IPS-20b (cell line): ENCODE data around the gene FUS.

Experiments
- H3K27ac ChIP-seq: one replicate; pipeline ENCODE4 v1.5.1; 2013; ENCODE audit warnings: low read length
- H3K27me3 ChIP-seq: 2 replicates; pipeline ENCODE4 v1.6.1; 2013; ENCODE audit warnings: mild to moderate bottlenecking, low read length, inconsistent platforms; ENCODE audit not compliant: insufficient read depth
- H3K36me3 ChIP-seq: 2 replicates; pipeline ENCODE4 v1.6.1; 2013; ENCODE audit warnings: low read depth, mild to moderate bottlenecking, inconsistent platforms, low read length, moderate library complexity; ENCODE audit not compliant: insufficient read depth
- H3K4me1 ChIP-seq: 2 replicates; pipeline ENCODE4 v1.6.1; 2013; ENCODE audit warnings: mild to moderate bottlenecking, control low read depth, inconsistent platforms, low read length, moderate library complexity; ENCODE audit not compliant: insufficient read depth
- H3K4me3 ChIP-seq: 2 replicates; pipeline ENCODE4 v1.5.1; 2013; ENCODE audit warnings: mild to moderate bottlenecking, low read length, inconsistent platforms
- H3K9ac ChIP-seq: 2 replicates; pipeline ENCODE4 v1.6.1; 2013; ENCODE audit warnings: low read depth, mild to moderate bottlenecking, inconsistent platforms, low read length, moderate library complexity
- H3K9me3 ChIP-seq: 2 replicates; pipeline ENCODE4 v1.6.1; 2013; ENCODE audit warnings: mild to moderate bottlenecking, low read depth, low read length, inconsistent platforms; ENCODE audit not compliant: insufficient read depth

FUS gene

GRCh38 chr16:31200821-31201568 lies 21.1 kb downstream of the FUS start:
- Histone ChIP-seq H3K36me3 (peaks cover 23% of the 10 kb centered on the region), H3K9me3 (no peaks in the 10 kb centered on the region), H3K27me3 (peaks cover 34% of the 10 kb centered on the region), H3K27ac (no peak overlapping the region), H3K4me1 (no peaks in the 10 kb centered on the region), H3K4me3 (peak overlapping the region; percentile 78; the same call in 1 of the 2 replicates), H3K9ac (peak overlapping the region; percentile 79; the same call in 1 of the 2 replicates)

GRCh38 chr16:31201582-31202413 lies 21.9 kb downstream of the FUS start:
- Histone ChIP-seq H3K36me3 (peaks cover 15% of the 10 kb centered on the region; the same call in 1 of the 2 replicates), H3K9me3 (no peaks in the 10 kb centered on the region), H3K4me3 (peak overlapping the region; percentile 78), H3K27ac (no peak overlapping the region), H3K4me1 (no peaks in the 10 kb centered on the region), H3K9ac (peak overlapping the region; percentile 79; the same call in 1 of the 2 replicates), H3K27me3 (peaks cover 37% of the 10 kb centered on the region)

DNA sequence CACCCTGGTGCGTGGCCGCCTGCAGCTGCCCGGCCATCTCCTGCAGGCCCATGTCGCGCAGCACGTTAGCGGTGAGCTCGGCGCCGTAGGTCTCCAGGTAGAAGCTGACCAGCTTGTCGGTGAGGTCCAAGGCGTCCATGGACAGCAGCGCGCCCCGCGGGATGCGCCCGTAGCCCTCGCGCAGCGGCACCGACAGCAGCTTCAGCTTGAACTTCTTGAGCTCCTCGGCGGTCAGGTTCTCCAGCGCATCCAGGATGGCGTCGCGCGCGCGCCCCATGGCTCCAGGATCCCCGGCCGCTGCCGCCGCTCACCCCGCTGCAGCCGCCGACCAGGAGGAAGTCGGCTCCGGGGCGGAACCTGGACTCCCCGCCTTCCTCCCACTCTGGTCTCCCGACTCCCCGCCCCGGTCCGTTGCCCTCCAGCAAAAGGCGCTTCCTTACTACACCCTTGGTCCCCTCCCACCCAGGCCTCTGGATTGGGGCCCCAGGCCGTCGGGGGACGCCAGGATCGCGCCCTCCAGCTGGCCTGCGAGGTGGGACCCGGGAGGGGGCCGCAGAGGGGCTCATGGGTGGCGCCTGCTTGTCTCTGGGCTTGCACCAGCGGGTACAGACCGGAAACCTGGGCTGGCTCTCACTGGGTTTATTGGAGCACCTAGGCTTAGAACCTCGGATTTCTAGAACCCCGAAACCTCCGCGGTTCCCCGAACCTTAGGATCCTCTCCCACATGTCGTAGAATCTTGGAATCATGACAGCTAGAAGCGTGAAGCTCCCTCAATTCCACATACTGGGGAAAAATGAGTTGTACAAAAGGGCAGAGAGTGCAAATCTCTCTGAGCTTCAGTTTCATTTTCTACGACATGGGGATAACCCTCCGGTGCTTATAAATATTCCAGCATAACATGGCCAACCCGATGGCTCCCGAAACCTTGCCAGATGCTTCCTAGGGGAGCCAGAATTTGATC lies 22.8 kb downstream of the FUS start, which contains the start of gene PYCARD:
Gene PYCARD, minus strand, starts transcription at position 347 of the 962 bp plus-strand sequence. Its CDS starts 70 bp downstream, at position 277.
- Histone ChIP-seq H3K9me3 (no peaks in the 10 kb centered on the region), H3K9ac (peak within 1 kb of the TSS; percentile 79; the same call in 1 of the 2 replicates), H3K36me3 (peaks cover 10% of the 10 kb centered on the region; the same call in 1 of the 2 replicates), H3K27me3 (peaks cover 40% of the 10 kb centered on the region), H3K27ac (no peak within 1 kb of the TSS), H3K4me1 (no peaks in the 10 kb centered on the region), H3K4me3 (peak within 1 kb of the TSS; percentile 78)

DNA sequence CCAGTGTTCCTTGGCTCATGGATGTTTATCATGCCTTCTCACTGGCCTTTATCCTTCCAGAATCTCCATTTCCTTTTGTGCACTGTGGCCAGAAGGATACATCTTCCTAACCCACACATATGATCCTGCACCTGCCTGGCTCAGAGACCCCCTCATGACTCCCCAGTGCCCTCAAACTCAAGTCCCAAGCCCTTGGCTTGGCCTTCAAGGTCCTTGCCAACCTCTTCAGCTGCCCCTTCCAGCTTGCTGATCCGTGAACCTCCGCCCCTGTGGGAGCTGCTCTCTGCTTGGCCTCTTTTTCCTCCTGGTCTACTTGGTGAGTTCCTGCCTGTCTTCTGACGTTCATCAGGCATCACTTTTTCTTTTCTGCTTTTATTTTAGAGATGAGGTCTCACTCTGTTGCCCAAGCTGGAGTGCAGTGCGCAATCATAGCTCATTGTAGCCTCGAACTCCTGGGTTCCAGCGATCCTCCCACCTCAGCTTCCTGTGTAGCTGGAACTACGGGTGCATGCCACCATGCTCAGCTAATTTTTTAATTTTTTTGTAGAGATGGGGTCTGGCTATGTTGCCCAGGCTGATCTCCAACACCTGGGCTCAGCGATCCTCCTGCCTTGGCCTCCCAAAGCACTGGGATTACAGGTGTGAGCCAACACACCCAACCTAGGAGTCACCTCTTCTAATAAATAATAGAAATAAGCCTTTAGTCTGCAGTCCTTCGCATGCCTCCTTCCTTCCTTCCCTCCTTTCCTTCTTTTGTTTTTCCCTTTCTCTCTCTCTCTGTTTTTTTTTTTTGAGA lies 25.1 kb downstream of the FUS start:
- no peaks in the 10 kb centered on the region for H3K9me3 ChIP-seq
- no peaks in the 10 kb centered on the region for H3K4me1 ChIP-seq
- H3K4me3 ChIP-seq = no peak overlapping the region
- H3K9ac ChIP-seq = no peak overlapping the region
- H3K27ac ChIP-seq = no peak overlapping the region
- no peaks in the 10 kb centered on the region for H3K36me3 ChIP-seq
- peaks cover 40% of the 10 kb centered on the region for H3K27me3 ChIP-seq

DNA sequence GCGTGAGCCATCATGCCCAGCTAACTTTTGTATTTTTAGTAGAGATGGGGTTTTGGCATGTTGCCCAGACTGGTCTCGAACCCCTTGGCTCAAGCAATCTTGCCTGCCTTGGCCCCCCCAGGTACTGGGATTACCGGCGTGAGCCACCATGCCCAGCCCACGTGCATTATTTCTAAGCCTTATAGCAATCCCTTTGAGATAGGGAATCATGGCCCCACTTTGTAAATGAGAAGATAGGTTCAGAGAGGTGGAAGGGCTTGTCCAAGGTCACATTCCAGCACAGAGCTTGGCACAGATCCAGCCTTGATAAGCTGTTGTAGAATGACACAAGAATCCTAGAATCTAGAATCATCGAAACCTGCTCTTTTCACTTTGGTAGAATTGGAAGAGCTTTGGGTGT lies 26.8 kb downstream of the FUS start:
- H3K9ac ChIP-seq = no peak overlapping the region
- H3K4me3 ChIP-seq = no peak overlapping the region
- H3K27me3 ChIP-seq = peaks cover 37% of the 10 kb centered on the region
- no peak overlapping the region for H3K27ac ChIP-seq
- H3K36me3 ChIP-seq = no peaks in the 10 kb centered on the region
- H3K4me1 ChIP-seq = no peaks in the 10 kb centered on the region
- no peaks in the 10 kb centered on the region for H3K9me3 ChIP-seq

GRCh38 chr16:31213342-31213741 lies 33.4 kb downstream of the FUS start:
- no peak overlapping the region for H3K9ac ChIP-seq
- H3K36me3 ChIP-seq = no peaks in the 10 kb centered on the region
- H3K9me3 ChIP-seq = no peaks in the 10 kb centered on the region
- peaks cover 9% of the 10 kb centered on the region; the same call in 1 of the 2 replicates for H3K4me1 ChIP-seq
- H3K4me3 ChIP-seq = no peak overlapping the region
- H3K27me3 ChIP-seq = peaks cover 58% of the 10 kb centered on the region
- no peak overlapping the region for H3K27ac ChIP-seq

DNA sequence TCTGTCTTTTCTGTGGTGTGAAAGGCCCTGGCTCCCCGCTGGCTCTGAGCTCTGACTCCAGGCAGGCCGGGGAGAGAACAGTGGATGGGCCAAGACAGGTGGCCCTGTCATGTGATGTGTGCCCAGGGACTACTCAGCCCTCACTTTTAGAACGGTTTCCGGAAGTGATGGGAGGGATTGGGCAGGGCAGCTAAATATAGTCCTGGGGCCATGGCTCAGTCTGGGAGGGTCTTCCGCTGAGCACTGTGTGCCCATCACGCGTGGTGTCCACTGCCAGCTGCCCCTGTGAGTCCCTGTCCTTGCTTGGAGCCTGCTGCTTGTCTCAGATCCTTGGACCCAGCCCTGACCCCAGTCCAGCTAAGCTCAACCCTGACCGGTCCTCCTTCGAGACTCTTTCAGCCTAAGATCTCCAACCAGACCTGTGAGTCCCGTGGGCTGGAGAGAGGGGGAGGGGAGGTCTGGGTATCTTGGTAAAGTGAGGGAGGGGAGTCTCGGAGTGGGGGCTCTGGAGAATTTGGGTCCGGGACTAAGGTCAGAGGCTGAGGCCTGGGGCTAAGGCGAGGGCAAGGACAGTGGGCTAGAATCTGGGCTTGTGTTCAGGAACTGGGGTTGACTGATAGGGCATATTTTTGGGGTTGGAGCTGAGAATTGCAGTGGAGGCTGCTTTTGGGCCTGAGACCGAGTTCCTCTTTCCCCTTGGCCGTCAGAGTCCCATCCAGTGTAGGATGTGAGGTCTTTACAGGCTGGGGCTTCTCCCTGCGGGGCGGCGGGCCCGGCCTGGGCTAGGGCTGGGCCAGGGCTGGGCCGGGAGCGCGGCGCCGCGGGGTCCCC lies 34.2 kb downstream of the FUS start, which contains the start of gene TRIM72:
Gene TRIM72, plus strand, starts transcription at position 243 of the 831 bp plus-strand sequence. CDS start 620 bp downstream, outside the sequence.
- no peaks in the 10 kb centered on the region for H3K36me3 ChIP-seq
- H3K4me3 ChIP-seq = peak within 1 kb of the TSS; percentile 66
- no peaks in the 10 kb centered on the region for H3K9me3 ChIP-seq
- H3K27ac ChIP-seq = no peak within 1 kb of the TSS
- H3K9ac ChIP-seq = peak within 1 kb of the TSS; percentile 65; the same call in 1 of the 2 replicates
- peaks cover 9% of the 10 kb centered on the region; the same call in 1 of the 2 replicates for H3K4me1 ChIP-seq
- peaks cover 65% of the 10 kb centered on the region for H3K27me3 ChIP-seq

DNA sequence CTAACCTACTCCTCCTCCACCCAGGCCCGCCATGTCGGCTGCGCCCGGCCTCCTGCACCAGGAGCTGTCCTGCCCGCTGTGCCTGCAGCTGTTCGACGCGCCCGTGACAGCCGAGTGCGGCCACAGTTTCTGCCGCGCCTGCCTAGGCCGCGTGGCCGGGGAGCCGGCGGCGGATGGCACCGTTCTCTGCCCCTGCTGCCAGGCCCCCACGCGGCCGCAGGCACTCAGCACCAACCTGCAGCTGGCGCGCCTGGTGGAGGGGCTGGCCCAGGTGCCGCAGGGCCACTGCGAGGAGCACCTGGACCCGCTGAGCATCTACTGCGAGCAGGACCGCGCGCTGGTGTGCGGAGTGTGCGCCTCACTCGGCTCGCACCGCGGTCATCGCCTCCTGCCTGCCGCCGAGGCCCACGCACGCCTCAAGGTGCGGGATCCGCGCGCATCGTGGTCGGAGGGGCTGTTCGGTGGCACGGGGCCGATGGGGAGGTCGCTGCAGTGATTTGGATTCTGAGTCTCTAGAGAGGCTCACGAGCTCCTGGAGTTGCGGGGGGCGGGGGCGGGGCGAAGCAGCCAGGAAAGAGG lies 34.9 kb downstream of the FUS start:
- Histone ChIP-seq H3K27ac (no peak overlapping the region), H3K4me3 (peak overlapping the region; percentile 66; the same call in 1 of the 2 replicates), H3K9ac (peak overlapping the region; percentile 65; the same call in 1 of the 2 replicates)

DNA sequence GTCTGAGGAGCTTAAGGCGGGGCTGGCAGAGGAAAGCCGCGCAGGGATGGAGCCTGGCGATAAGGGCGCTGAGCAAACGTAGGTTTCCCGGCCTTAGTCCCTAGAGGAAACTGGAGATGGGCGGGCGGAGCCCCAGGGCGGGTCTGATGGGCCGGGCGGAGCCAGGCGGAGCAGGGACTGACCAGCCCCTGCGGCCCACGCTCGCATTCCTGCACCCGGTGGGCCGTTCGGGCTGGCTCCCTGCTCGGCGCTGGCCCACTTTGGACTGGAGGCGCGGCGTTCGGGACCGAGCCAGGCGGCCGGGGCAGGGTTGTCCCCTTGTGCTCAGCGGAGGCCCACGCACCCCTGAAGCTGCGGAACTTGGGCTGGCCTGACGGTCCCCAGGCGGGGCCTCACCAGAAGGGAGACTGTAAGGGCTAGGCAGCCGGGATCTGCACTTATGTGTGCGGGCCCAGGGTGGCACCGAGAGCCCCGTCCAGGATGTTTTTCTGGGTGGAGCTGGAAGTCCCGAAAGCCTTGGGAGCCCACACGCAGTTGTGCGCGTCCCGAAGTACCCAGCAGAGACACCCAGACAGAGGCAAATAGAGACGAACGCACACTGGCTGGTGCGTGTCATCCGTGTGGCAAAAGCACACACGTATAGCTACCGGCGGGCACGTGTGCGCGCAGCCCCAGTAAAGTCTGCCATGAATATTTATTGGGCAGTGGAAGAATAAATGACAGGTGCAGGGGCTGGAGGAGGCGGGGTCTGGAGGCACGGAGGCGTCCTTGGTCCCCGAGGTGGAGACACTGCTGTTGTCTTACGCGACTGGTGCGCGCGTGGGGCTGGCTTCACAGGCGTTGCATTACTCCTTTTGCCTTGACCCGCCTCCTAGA lies 35.6 kb downstream of the FUS start:
- peaks cover 65% of the 10 kb centered on the region for H3K27me3 ChIP-seq
- no peak overlapping the region for H3K27ac ChIP-seq
- H3K36me3 ChIP-seq = no peaks in the 10 kb centered on the region
- peaks cover 9% of the 10 kb centered on the region; the same call in 1 of the 2 replicates for H3K4me1 ChIP-seq
- H3K9me3 ChIP-seq = no peaks in the 10 kb centered on the region
- H3K9ac ChIP-seq = no peak overlapping the region; the same call in 1 of the 2 replicates
- H3K4me3 ChIP-seq = peak overlapping the region; percentile 66

More for the DNA sequence above, 34.9 kb downstream of the FUS start:
- Histone ChIP-seq H3K36me3 (no peaks in the 10 kb centered on the region), H3K4me1 (peaks cover 9% of the 10 kb centered on the region; the same call in 1 of the 2 replicates), H3K9me3 (no peaks in the 10 kb centered on the region), H3K27me3 (peaks cover 65% of the 10 kb centered on the region)
